Naive thymus-derived CD4-positive, alpha-beta T cell (primary cell): ENCODE measurements around the gene ANKRD13B. TPM values are rescaled to one million over a fixed set of nuclear protein-coding genes. Genes with fewer than 3 reads are reported as not detected.
"Not testable (repeated sequence)": the region's sequence is repeated elsewhere in the genome, so short reads cannot be mapped to it uniquely, and the experiment has no call there.

Experiments used
- ATAC-seq: fragments of 150-1000 bp; cut with Tn5 transposase; 2 replicates; pipeline ENCODE4 v1.10.0; 2021; ENCODE audit warnings: mild to moderate bottlenecking, moderate library complexity
- CTCF ChIA-PET: fragments of 350-600 bp; sonication (Branson Sonifier 250); formaldehyde crosslinking; loops from one replicate; lab custom pipeline; 2021; ENCODE audit warnings: antibody characterized with exemption; lab: Charles Lee
- POLR2A ChIA-PET: fragments of 350-600 bp; sonication (Branson Sonifier 250); formaldehyde crosslinking; loops from one replicate; lab custom pipeline; 2021; ENCODE audit warnings: antibody characterized with exemption, inconsistent platforms; lab: Charles Lee
- DNase-seq, 9 donors: peaks; one replicate each; pipeline versions ENCODE4 v3.0.0 to v3.0.0-alpha.2; 2020 to 2022; ENCODE audit warnings: mixed read lengths in 1 of 9
- H3K27ac ChIP-seq: one replicate; pipeline ENCODE4 v1.7.0; 2013; ENCODE audit warnings: mild to moderate bottlenecking, low read depth, low read length, moderate library complexity
- H3K27me3 ChIP-seq, 2 donors: one replicate each; pipeline ENCODE4 v1.7.0; 2013; ENCODE audit warnings: low read length in 2 of 2, mild to moderate bottlenecking in 2 of 2, moderate library complexity in 2 of 2; ENCODE audit not compliant: control insufficient read depth in 2 of 2, insufficient read depth in 2 of 2
- H3K36me3 ChIP-seq, 3 experiments: 1 replicate in 2 of 3; 2 replicates in 1 of 3; pipeline ENCODE4 v1.7.0; 2013; ENCODE audit warnings: low read length in 3 of 3, mild to moderate bottlenecking in 3 of 3, moderate library complexity in 1 of 3; ENCODE audit not compliant: insufficient read depth in 3 of 3, control insufficient read depth in 2 of 3
- H3K4me1 ChIP-seq, 2 donors: one replicate each; pipeline ENCODE4 v1.7.0; 2013; ENCODE audit warnings: low read length in 2 of 2, mild to moderate bottlenecking in 2 of 2, moderate library complexity in 1 of 2; ENCODE audit not compliant: control insufficient read depth in 2 of 2, insufficient read depth in 2 of 2
- H3K4me3 ChIP-seq: 2 replicates; pipeline ENCODE4 v1.7.0; 2013; ENCODE audit warnings: mild to moderate bottlenecking, low read length
- H3K9me3 ChIP-seq, 3 experiments: 1 replicate in 2 of 3; 2 replicates in 1 of 3; pipeline ENCODE4 v1.7.0; 2013; ENCODE audit warnings: low read length in 3 of 3; ENCODE audit not compliant: control insufficient read depth in 2 of 3
- H3K27ac Mint-ChIP-seq, 9 donors: one replicate each; pipeline ENCODE4 v1.8.0; 2020 to 2022; ENCODE audit warnings: mixed read lengths in 9 of 9, mild to moderate bottlenecking in 8 of 9, moderate library complexity in 5 of 9, inconsistent platforms in 2 of 9
- H3K27me3 Mint-ChIP-seq, 5 donors: one replicate each; pipeline ENCODE4 v1.8.0; 2021 to 2022; ENCODE audit warnings: mixed read lengths in 5 of 5, mild to moderate bottlenecking in 1 of 5
- H3K36me3 Mint-ChIP-seq, 5 donors: one replicate each; pipeline ENCODE4 v1.8.0; 2020 to 2022; ENCODE audit warnings: mixed read lengths in 5 of 5, mild to moderate bottlenecking in 3 of 5, inconsistent platforms in 1 of 5
- H3K4me1 Mint-ChIP-seq, 7 donors: one replicate each; pipeline ENCODE4 v1.8.0; 2020 to 2022; ENCODE audit warnings: mixed read lengths in 7 of 7, mild to moderate bottlenecking in 3 of 7, inconsistent platforms in 1 of 7
- H3K4me3 Mint-ChIP-seq, 10 donors: one replicate each; pipeline ENCODE4 v1.8.0; 2020 to 2022; ENCODE audit warnings: mild to moderate bottlenecking in 10 of 10, mixed read lengths in 10 of 10, moderate library complexity in 6 of 10, inconsistent platforms in 2 of 10
- H3K9me3 Mint-ChIP-seq, 11 donors: one replicate each; pipeline ENCODE4 v1.8.0; 2020 to 2022; ENCODE audit warnings: mixed read lengths in 11 of 11, mild to moderate bottlenecking in 4 of 11, inconsistent platforms in 1 of 11, moderate library complexity in 1 of 11
- intact Hi-C, 2 donors: fragments of 100-400 bp; cut with micrococcal nuclease; formaldehyde crosslinking; loops; one replicate each; pipeline ENCODE4 v1.15.1; 2023
- polyA plus RNA-seq, 2 donors: library from polyadenylated mRNA; unstranded; fragments of 300-500 nt; fragmentation: Illumina TruSeq; gene quantifications; one replicate each; pipeline ENCODE4 v1.2.3, GENCODE V29; 2021
- total RNA-seq, 6 experiments: library from RNA in 5 of 6; stranded (reverse) in 5 of 6; gene quantifications; 1 replicate in 5 of 6; 2 replicates in 1 of 6; pipeline ENCODE4 v1.2.3 and lab custom pipeline; 2021 to 2026

The ANKRD13B gene
- total and polyA plus RNA-seq, 7 experiments from 2014 or later = 0.51 to 9.8 (median 1.2) TPM; not detected in 1

DNA sequence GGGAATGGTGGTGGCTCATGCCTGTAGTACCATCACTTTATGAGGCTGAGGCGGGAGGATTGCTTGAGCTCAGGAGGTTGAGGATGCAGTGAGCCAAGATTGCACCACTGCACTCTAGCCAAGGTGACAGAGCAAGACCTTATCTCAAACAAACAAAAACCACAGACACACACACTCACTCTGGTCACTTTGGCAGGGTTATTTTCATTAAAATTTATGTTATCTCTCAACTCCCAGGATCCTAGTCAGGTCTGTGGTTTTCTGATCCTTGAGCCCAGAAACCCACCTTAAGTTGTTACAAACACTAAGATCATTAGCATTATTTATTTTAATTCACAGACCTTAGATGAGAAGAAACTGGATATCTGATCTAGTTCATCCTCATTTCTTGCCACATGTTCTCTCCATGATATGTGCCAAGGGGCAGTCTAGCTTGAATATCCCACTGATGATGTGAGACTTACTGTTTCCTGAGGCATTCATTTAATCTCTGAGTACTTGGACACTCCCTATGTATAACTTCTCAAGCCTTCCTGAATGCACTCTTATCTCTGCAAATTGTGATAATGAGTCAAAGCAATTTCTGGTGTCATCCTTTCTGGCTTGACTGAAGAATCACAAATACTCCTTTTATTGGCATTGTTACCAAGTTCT, 35.7 kb upstream of the ANKRD13B start:
- H3K36me3 Mint-ChIP-seq = peaks cover 0 to 8% (median 0%) of the 10 kb centered on the region in 5 donors
- H3K27ac ChIP-seq = no peak overlapping the region
- ChIA-PET CTCF (no interaction called here), POLR2A (interaction anchor here (0.6 to 1.4 kb wide), 3 partner anchors 60 to 792 kb away, joined by 3 to 8 read pairs (median 3); no protein-coding TSS in a partner anchor)
- peaks cover 0 to 11% of the 10 kb centered on the region in 2 donors for H3K4me1 ChIP-seq
- no peak overlapping the region for H3K4me3 ChIP-seq
- intact Hi-C loops = no loop called here
- peaks cover 0 to 26% (median 10%) of the 10 kb centered on the region in 7 donors for H3K4me1 Mint-ChIP-seq
- peaks cover 0 to 3% (median 0%) of the 10 kb centered on the region in 3 experiments for H3K36me3 ChIP-seq
- no peaks in the 10 kb centered on the region for H3K27me3 Mint-ChIP-seq
- H3K9me3 ChIP-seq = no peaks in the 10 kb centered on the region
- no peak for DNase-seq
- ATAC-seq = peak; percentile 47
- no peak overlapping the region for H3K27ac Mint-ChIP-seq
- H3K4me3 Mint-ChIP-seq = no peak overlapping the region
- H3K27me3 ChIP-seq = no peaks in the 10 kb centered on the region
- no peaks in the 10 kb centered on the region for H3K9me3 Mint-ChIP-seq

DNA sequence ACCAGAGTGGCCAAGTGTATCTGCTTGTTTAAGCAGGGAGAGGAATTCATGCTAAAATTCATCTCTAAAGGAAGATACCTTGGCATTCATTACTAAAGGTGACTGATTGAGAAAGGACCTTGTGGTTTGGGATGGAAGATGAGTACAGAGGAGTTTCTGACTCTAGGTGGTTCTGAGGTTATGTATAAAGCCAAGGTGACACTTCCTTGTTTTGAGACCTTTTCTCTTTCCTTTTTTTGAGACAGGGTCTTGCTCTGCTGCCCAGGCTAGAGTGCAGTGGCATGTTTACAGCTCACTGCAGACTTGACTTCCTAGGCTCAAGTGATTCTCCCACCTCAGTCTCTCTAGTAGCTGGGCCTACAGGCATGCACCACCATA, 35.2 kb upstream of the ANKRD13B start:
- Mint-ChIP-seq H3K36me3 (peaks cover 0 to 12% (median 0%) of the 10 kb centered on the region in 5 donors), H3K4me1 (peaks cover 0 to 30% (median 14%) of the 10 kb centered on the region in 7 donors), H3K27me3 (no peaks in the 10 kb centered on the region), H3K9me3 (no peaks in the 10 kb centered on the region), H3K4me3 (no peak overlapping the region), H3K27ac (peak overlapping the region in 1 of 9 donors; percentile 29)
- Histone ChIP-seq H3K36me3 (peaks cover 0 to 3% (median 0%) of the 10 kb centered on the region in 3 experiments), H3K9me3 (no peaks in the 10 kb centered on the region), H3K27ac (no peak overlapping the region), H3K4me3 (no peak overlapping the region), H3K27me3 (no peaks in the 10 kb centered on the region), H3K4me1 (peaks cover 0 to 11% of the 10 kb centered on the region in 2 donors)
- ATAC-seq (no peak), DNase-seq (no peak)
- ChIA-PET POLR2A (no interaction called here), CTCF (no interaction called here)
- intact Hi-C loops = no loop called here

DNA sequence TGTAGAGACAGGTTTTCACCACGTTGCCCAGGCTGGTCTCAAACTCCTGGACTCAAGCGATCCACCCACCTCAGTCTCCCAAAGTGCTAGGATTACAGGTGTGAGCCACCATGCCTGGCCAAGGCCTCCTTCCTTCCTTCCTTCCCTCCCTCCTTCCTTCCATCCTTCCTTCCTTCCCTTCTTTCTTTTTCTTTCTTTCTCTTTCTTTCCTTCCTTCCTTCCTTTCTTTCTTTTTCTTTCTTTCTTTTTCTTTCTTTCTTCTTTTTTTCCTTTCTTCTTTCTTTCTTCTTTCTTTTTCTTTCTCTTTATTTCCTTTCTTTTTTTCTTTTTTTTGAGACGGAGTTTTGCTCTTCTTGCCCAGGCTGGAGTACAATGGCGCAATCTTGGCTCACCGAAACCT, 34.8 kb upstream of the ANKRD13B start:
- peak overlapping the region in 1 of 9 donors; percentile 29 for H3K27ac Mint-ChIP-seq
- H3K36me3 ChIP-seq, H3K27me3 Mint-ChIP-seq, CTCF ChIA-PET, H3K27ac ChIP-seq, H3K9me3 ChIP-seq, H3K27me3 ChIP-seq, ATAC-seq, H3K9me3 Mint-ChIP-seq, POLR2A ChIA-PET, DNase-seq, intact Hi-C loops, H3K4me3 ChIP-seq: not testable (repeated sequence)
- H3K4me3 Mint-ChIP-seq = peak overlapping the region in 2 of 10 donors; percentile 21 to 52
- peaks cover 0 to 14% (median 0%) of the 10 kb centered on the region in 5 donors for H3K36me3 Mint-ChIP-seq
- peaks cover 0 to 32% (median 14%) of the 10 kb centered on the region in 7 donors for H3K4me1 Mint-ChIP-seq
- peaks cover 0 to 11% of the 10 kb centered on the region in 2 donors for H3K4me1 ChIP-seq

- Mint-ChIP-seq H3K4me3 (no peak overlapping the region), H3K4me1 (peaks cover 6 to 41% (median 14%) of the 10 kb centered on the region in 7 donors), H3K27me3 (no peaks in the 10 kb centered on the region), H3K27ac (peak overlapping the region in 1 of 9 donors; percentile 39), H3K36me3 (peaks cover 0 to 18% (median 0%) of the 10 kb centered on the region in 5 donors), H3K9me3 (no peaks in the 10 kb centered on the region)
- Histone ChIP-seq H3K27ac (no peak overlapping the region), H3K27me3 (no peaks in the 10 kb centered on the region), H3K4me1 (peaks cover 0 to 20% of the 10 kb centered on the region in 2 donors), H3K9me3 (no peaks in the 10 kb centered on the region), H3K4me3 (no peak overlapping the region), H3K36me3 (peaks cover 0 to 3% (median 0%) of the 10 kb centered on the region in 3 experiments)
- ChIA-PET CTCF (no interaction called here), POLR2A (no interaction called here)
- intact Hi-C loops = loop anchor here (10.0 kb wide), 1 partner anchor 415 kb away; no protein-coding TSS in a partner anchor
- ATAC-seq (no peak), DNase-seq (no peak)
These were observed 33.3 kb upstream of the ANKRD13B start for GRCh38 chr17:29559640-29560039.

DNA sequence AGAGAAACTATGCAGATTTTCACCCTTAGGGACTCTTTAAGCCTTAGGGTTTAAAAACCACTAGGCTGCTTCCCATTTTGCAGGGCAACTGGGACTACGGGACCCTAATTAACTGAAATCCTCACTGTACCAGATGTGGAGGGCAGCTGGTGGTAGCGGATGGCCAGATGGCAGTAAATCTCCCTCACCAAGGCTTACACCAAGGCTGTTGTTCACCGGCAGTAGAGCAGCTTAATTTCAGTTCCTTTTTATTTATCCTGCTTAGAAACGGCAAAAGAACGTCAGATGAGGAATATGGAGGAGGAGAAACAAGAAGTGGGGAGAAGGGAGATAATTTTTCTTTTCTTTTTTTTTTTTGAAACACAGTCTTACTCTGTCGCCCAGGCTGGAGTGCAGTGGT, 32.6 kb upstream of the ANKRD13B start:
- no peaks in the 10 kb centered on the region for H3K9me3 Mint-ChIP-seq
- DNase-seq (no peak), ATAC-seq (peak; percentile 54)
- ChIA-PET CTCF (no interaction called here), POLR2A (no interaction called here)
- H3K27ac Mint-ChIP-seq = no peak overlapping the region
- H3K27me3 Mint-ChIP-seq = no peaks in the 10 kb centered on the region
- peaks cover 0 to 3% (median 0%) of the 10 kb centered on the region in 3 experiments for H3K36me3 ChIP-seq
- no peak overlapping the region for H3K4me3 ChIP-seq
- H3K27me3 ChIP-seq = no peaks in the 10 kb centered on the region
- H3K4me3 Mint-ChIP-seq = no peak overlapping the region
- H3K4me1 Mint-ChIP-seq = peaks cover 6 to 45% (median 14%) of the 10 kb centered on the region in 7 donors
- no peak overlapping the region for H3K27ac ChIP-seq
- intact Hi-C loops = loop anchor here (10.0 kb wide), 1 partner anchor 416 kb away; no protein-coding TSS in a partner anchor
- H3K4me1 ChIP-seq = peaks cover under 1 to 27% of the 10 kb centered on the region in 2 donors
- H3K9me3 ChIP-seq = no peaks in the 10 kb centered on the region
- H3K36me3 Mint-ChIP-seq = peaks cover 0 to 18% (median 0%) of the 10 kb centered on the region in 5 donors

- Mint-ChIP-seq H3K27me3 (no peaks in the 10 kb centered on the region), H3K4me3 (peak overlapping the region in 1 of 10 donors; percentile 8), H3K9me3 (no peaks in the 10 kb centered on the region), H3K4me1 (peaks cover 14 to 52% (median 22%) of the 10 kb centered on the region in 7 donors), H3K27ac (no peak overlapping the region), H3K36me3 (peaks cover 0 to 18% (median 0%) of the 10 kb centered on the region in 5 donors)
- H3K27me3 ChIP-seq = no peaks in the 10 kb centered on the region
- intact Hi-C loops = loop anchor here (10.0 kb wide), 1 partner anchor 417 kb away; no protein-coding TSS in a partner anchor
- ATAC-seq (peak; percentile 23), DNase-seq (no peak)
- H3K4me3 ChIP-seq = no peak overlapping the region
- no peaks in the 10 kb centered on the region for H3K9me3 ChIP-seq
- H3K36me3 ChIP-seq = peaks cover 0 to 3% (median 0%) of the 10 kb centered on the region in 3 experiments
- H3K4me1 ChIP-seq = peaks cover 9 to 33% of the 10 kb centered on the region in 2 donors
- POLR2A ChIA-PET = no interaction called here
- CTCF ChIA-PET = interaction anchor here (0.8 kb wide), 1 partner anchor 30 kb away, joined by 3 read pairs; no protein-coding TSS in a partner anchor
- H3K27ac ChIP-seq = no peak overlapping the region
These were observed 31.1 kb upstream of the ANKRD13B start for GRCh38 chr17:29561554-29562517.
